K562 (cell line): ENCODE results near the gene CDC14A. TPM values are rescaled to one million over a fixed set of nuclear protein-coding genes. Genes with fewer than 3 reads are reported as not detected.
A peak's percentile ranks its signal among the peaks of the same experiment; 100 is the strongest.
"Not testable (repeated sequence)": the region's sequence is repeated elsewhere in the genome, so short reads cannot be mapped to it uniquely, and the experiment has no call there.

Source experiments
- ATAC-seq: fragments of 200-7000 bp; cut with Tn5 transposase; 3 replicates; pipeline ENCODE4 v1.9.1; 2020; ENCODE audit warnings: moderate library complexity
- BruUV-seq: library from RNA; stranded (reverse); fragments of 400-500 nt; replicated peaks from 2 replicates; lab custom pipeline; 2021; lab: Mats Ljungman, UMichigan
- CTCF ChIA-PET: fragments of 300-600 bp; formaldehyde crosslinking; extraction: SDS; loops from one replicate; lab custom pipeline; 2021; ENCODE audit warnings: low intra/inter-chr PET ratio; lab: Yijun Ruan, JAX
- POLR2A ChIA-PET: fragments of 300-600, 350-650 bp; sonication (Branson Sonifier 250); formaldehyde crosslinking; extraction: SDS; loops from one replicate; lab custom pipeline; 2021; ENCODE audit warnings: antibody characterized with exemption, inconsistent platforms; lab: Yijun Ruan, JAX
- DNase-seq, 4 experiments: peaks; one replicate each; pipeline versions ENCODE4 v3.0.0 to v3.0.0-alpha.2; 2011 to 2018; ENCODE audit warnings: low spot score in 3 of 4, mixed read lengths in 3 of 4; ENCODE audit errors: extremely low read depth in 1 of 4
- FAIRE-seq: peaks from 2 replicates; lab custom pipeline; 2011; peaks lifted over from hg19 to GRCh38; lab: Jason Lieb, UNC
- H2AFZ ChIP-seq: 2 replicates; pipeline ENCODE4 v1.6.0; 2011; ENCODE audit warnings: low read depth, low read length, control low read depth, inconsistent platforms
- H3K27ac ChIP-seq: fragments of 200-600 bp; 3 replicates; pipeline ENCODE4 v1.8.0; 2011; ENCODE audit warnings: low read depth, mild to moderate bottlenecking, control low read depth, inconsistent platforms, low read length, moderate library complexity, mixed read lengths; ENCODE audit errors: extremely low read depth
- H3K27me3 ChIP-seq, 2 experiments: fragments of 300-600 bp in 1 of 2; 2 replicates in 1 of 2; 3 replicates in 1 of 2; pipeline versions ENCODE4 v1.6.0 to v1.8.0; 2011; ENCODE audit warnings: inconsistent platforms in 2 of 2, low read length in 2 of 2, mild to moderate bottlenecking in 1 of 2, mixed read lengths in 1 of 2, moderate library complexity in 1 of 2; ENCODE audit not compliant: control insufficient read depth in 2 of 2, insufficient read depth in 2 of 2
- H3K36me3 ChIP-seq: fragments of 300-600 bp; 3 replicates; pipeline ENCODE4 v1.8.0; 2011; ENCODE audit warnings: mild to moderate bottlenecking, low read length, inconsistent platforms; ENCODE audit not compliant: control insufficient read depth, insufficient read depth
- H3K4me1 ChIP-seq, 2 experiments: fragments of 200-600 bp in 1 of 2; replicated peaks in 1 of 2; 2 replicates in 1 of 2; 3 replicates in 1 of 2; pipeline versions ENCODE4 v1.5.1 to v1.8.0; 2011; ENCODE audit warnings: inconsistent platforms in 2 of 2, low read length in 2 of 2, mild to moderate bottlenecking in 1 of 2, mixed read lengths in 1 of 2, moderate library complexity in 1 of 2; ENCODE audit not compliant: control insufficient read depth in 2 of 2, insufficient read depth in 2 of 2
- H3K4me2 ChIP-seq: 2 replicates; pipeline ENCODE4 v1.6.1; 2011; ENCODE audit warnings: low read length, control low read depth, inconsistent platforms, mixed read lengths; ENCODE audit not compliant: insufficient read depth
- H3K4me3 ChIP-seq: fragments of 200-600 bp; sonication (generic), shearing (Covaris generic); 2 replicates; pipeline ENCODE4 v1.5.1; 2016; ENCODE audit warnings: control low read depth, inconsistent platforms
- H3K79me2 ChIP-seq: fragments of 200-600 bp; 3 replicates; pipeline ENCODE4 v1.8.0; 2011; ENCODE audit warnings: low read length, inconsistent platforms; ENCODE audit not compliant: control insufficient read depth, insufficient read depth
- H3K9ac ChIP-seq, 2 experiments: 2 replicates each; pipeline versions ENCODE4 v1.6.0 to v1.6.1; 2011; ENCODE audit warnings: low read depth in 2 of 2, low read length in 2 of 2, control low read depth in 1 of 2, inconsistent platforms in 1 of 2, mild to moderate bottlenecking in 1 of 2, mixed read lengths in 1 of 2; ENCODE audit not compliant: insufficient read depth in 1 of 2
- H3K9me1 ChIP-seq: one replicate; pipeline ENCODE4 v1.6.0; 2011; ENCODE audit warnings: inconsistent platforms, mild to moderate bottlenecking, low read length, moderate library complexity; ENCODE audit not compliant: control insufficient read depth, insufficient read depth
- H3K9me3 ChIP-seq: replicated peaks from 2 replicates; pipeline ENCODE4 v1.5.1; 2011; ENCODE audit warnings: low read depth, low read length, inconsistent platforms; ENCODE audit not compliant: control insufficient read depth, insufficient read depth
- H4K20me1 ChIP-seq: replicated peaks from 2 replicates; pipeline ENCODE4 v1.6.1; 2011; ENCODE audit warnings: low read length, inconsistent platforms, mixed read lengths; ENCODE audit not compliant: control insufficient read depth, insufficient read depth
- BCOR ChIP-seq: fragments of 450-650 bp; IDR thresholded peaks from 2 replicates; pipeline ENCODE4 v1.6.1; 2016
- HDAC1 ChIP-seq, 2 experiments: fragments of 450-650 bp; IDR thresholded peaks; 2 replicates each; pipeline ENCODE4 v1.6.1; 2016 to 2017; ENCODE audit warnings: inconsistent platforms in 1 of 2, mild to moderate bottlenecking in 1 of 2, moderate library complexity in 1 of 2
- KDM1A ChIP-seq, 2 experiments: fragments of 450-650 bp; IDR thresholded peaks; 2 replicates each; pipeline ENCODE4 v1.6.1; 2016; ENCODE audit warnings: mild to moderate bottlenecking in 2 of 2
- NFIC ChIP-seq: fragments of 450-650 bp; IDR thresholded peaks from 2 replicates; pipeline ENCODE4 v1.6.1; 2017; ENCODE audit warnings: mild to moderate bottlenecking, inconsistent platforms
- NFIX ChIP-seq: fragments of 250-450 bp; sonication (Bioruptor Pico); IDR thresholded peaks from 2 replicates; pipeline ENCODE4 v1.4.0; 2020; ENCODE audit warnings: low read depth, mild to moderate bottlenecking, moderate library complexity
- RBM25 ChIP-seq: fragments of 200-400 bp; formaldehyde crosslinking; IDR thresholded peaks from 2 replicates; pipeline ENCODE4 v1.6.1; 2018; ENCODE audit warnings: low read length, low read depth, moderate library complexity; ENCODE audit not compliant: severe bottlenecking
- ZNF146 ChIP-seq: IDR thresholded peaks from one replicate; pipeline ENCODE4 v1.6.1; 2018; ENCODE audit warnings: missing compliant biosample characterization; ENCODE audit not compliant: unreplicated experiment
- WGBS: fragments of 100-300 bp; shearing (Covaris generic); methylation state at CpG from one replicate; pipeline ENCODE4 v1.1.6; 2016; ENCODE audit warnings: low coverage, mixed read lengths; ENCODE audit not compliant: insufficient coverage; ENCODE audit errors: missing lambda C conversion rate; 5-methylcytosine and 5-hydroxymethylcytosine counted together
- in situ Hi-C: fragments of 300-500 bp; cut with MboI; formaldehyde crosslinking; loops from 4 replicates; pipeline ENCODE4 v1.15.0; 2018; ENCODE audit warnings: inconsistent platforms, mixed read lengths
- intact Hi-C: fragments of 100-400 bp; cut with micrococcal nuclease; formaldehyde crosslinking; loops from 2 replicates; pipeline ENCODE4 v1.14.2; 2022
- polyA plus RNA-seq, 8 experiments: library from polyadenylated mRNA; depleted of rRNA in 4 of 8; stranded (reverse) in 5 of 8; unstranded in 3 of 8; fragments of >200 nt; fragmentation: Nextera tagmentation in 2 of 8; fragmentation: Illumina TruSeq in 1 of 8; extraction: Ambion mirVana in 2 of 8; extraction: Trizol in 1 of 8; gene quantifications; 2 replicates each; pipeline versions ENCODE4 v1.2.1 to v1.2.3, GENCODE V29; 2011 to 2014; ENCODE audit warnings: inconsistent platforms in 1 of 8, missing spikeins in 1 of 8
- total RNA-seq, 7 experiments: library from RNA; depleted of rRNA in 6 of 7; stranded (reverse); fragments of >200 nt in 6 of 7; fragmentation: Illumina TruSeq in 2 of 7; extraction: Trizol in 2 of 7; gene quantifications; 2 replicates each; pipeline versions ENCODE4 v1.2.1 to v1.2.3, GENCODE V29; 2011 to 2021; ENCODE audit warnings: low replicate concordance in 1 of 7

The CDC14A gene
- total and polyA plus RNA-seq, 9 of the 15 experiments (the other 6 are each of a cell fraction or from before 2014, with no cell fraction given), result 17.0 to 74.3 (median 33.4) TPM

- H3K4me1 ChIP-seq, result peaks cover 12 to 52% of the 10 kb centered on the region in 2 experiments; a peak in 3 of 5 replicates
- H3K36me3 ChIP-seq, H3K9ac ChIP-seq, H3K27me3 ChIP-seq, H3K4me3 ChIP-seq, DNase-seq, in situ Hi-C loops, H3K27ac ChIP-seq, ATAC-seq, POLR2A ChIA-PET, FAIRE-seq, BruUV-seq, H3K4me2 ChIP-seq, H3K79me2 ChIP-seq, H3K9me3 ChIP-seq, H2AFZ ChIP-seq, H3K9me1 ChIP-seq, H4K20me1 ChIP-seq, CTCF ChIA-PET: not testable (repeated sequence)
- intact Hi-C loops, result loop anchor here (5.0 kb wide), 1 partner anchor 302 kb away; a partner anchor contains a TSS
- 68% methylated on average over 4 of the region's 6 CpGs for WGBS
- TF ChIP-seq ZNF146 (CRISPR knock-in tag) (peak; percentile 77), NFIX (CRISPR knock-in tag) (peak; percentile 49; the same call in 1 of the 2 replicates), BCOR (peak; percentile 41; the same call in 1 of the 2 replicates), RBM25 (peak; percentile 17), HDAC1 (IDR thresholded peaks at IDR 0.05) (0 out of 4 replicates have a peak, but pooled peaks of 1 of the 2 experiments have one; percentile 14), NFIC (peak; percentile 91), KDM1A (IDR thresholded peaks at IDR 0.05) (peak; percentile 25 to 64; a peak in 3 of 4 replicates)
These were observed 12.6 kb upstream of the CDC14A start for GRCh38 chr1:100339735-100340134.
